Naive thymus-derived CD4-positive, alpha-beta T cell (primary cell): ENCODE data around the gene SLAMF7. TPM values are rescaled to one million over a fixed set of nuclear protein-coding genes. Genes with fewer than 3 reads are reported as not detected.

Experiments used
- ATAC-seq: fragments of 150-1000 bp; cut with Tn5 transposase; 2 replicates; pipeline ENCODE4 v1.10.0; 2021; ENCODE audit warnings: mild to moderate bottlenecking, moderate library complexity
- CTCF ChIA-PET: fragments of 350-600 bp; sonication (Branson Sonifier 250); formaldehyde crosslinking; loops from one replicate; lab custom pipeline; 2021; ENCODE audit warnings: antibody characterized with exemption; lab: Charles Lee
- POLR2A ChIA-PET: fragments of 350-600 bp; sonication (Branson Sonifier 250); formaldehyde crosslinking; loops from one replicate; lab custom pipeline; 2021; ENCODE audit warnings: antibody characterized with exemption, inconsistent platforms; lab: Charles Lee
- DNase-seq, 9 donors: peaks; one replicate each; pipeline versions ENCODE4 v3.0.0 to v3.0.0-alpha.2; 2020 to 2022; ENCODE audit warnings: mixed read lengths in 1 of 9
- H3K27ac ChIP-seq: one replicate; pipeline ENCODE4 v1.7.0; 2013; ENCODE audit warnings: mild to moderate bottlenecking, low read depth, low read length, moderate library complexity
- H3K27me3 ChIP-seq, 2 donors: one replicate each; pipeline ENCODE4 v1.7.0; 2013; ENCODE audit warnings: low read length in 2 of 2, mild to moderate bottlenecking in 2 of 2, moderate library complexity in 2 of 2; ENCODE audit not compliant: control insufficient read depth in 2 of 2, insufficient read depth in 2 of 2
- H3K36me3 ChIP-seq, 3 experiments: 1 replicate in 2 of 3; 2 replicates in 1 of 3; pipeline ENCODE4 v1.7.0; 2013; ENCODE audit warnings: low read length in 3 of 3, mild to moderate bottlenecking in 3 of 3, moderate library complexity in 1 of 3; ENCODE audit not compliant: insufficient read depth in 3 of 3, control insufficient read depth in 2 of 3
- H3K4me1 ChIP-seq, 2 donors: one replicate each; pipeline ENCODE4 v1.7.0; 2013; ENCODE audit warnings: low read length in 2 of 2, mild to moderate bottlenecking in 2 of 2, moderate library complexity in 1 of 2; ENCODE audit not compliant: control insufficient read depth in 2 of 2, insufficient read depth in 2 of 2
- H3K4me3 ChIP-seq: 2 replicates; pipeline ENCODE4 v1.7.0; 2013; ENCODE audit warnings: mild to moderate bottlenecking, low read length
- H3K9me3 ChIP-seq, 3 experiments: 1 replicate in 2 of 3; 2 replicates in 1 of 3; pipeline ENCODE4 v1.7.0; 2013; ENCODE audit warnings: low read length in 3 of 3; ENCODE audit not compliant: control insufficient read depth in 2 of 3
- H3K27ac Mint-ChIP-seq, 9 donors: one replicate each; pipeline ENCODE4 v1.8.0; 2020 to 2022; ENCODE audit warnings: mixed read lengths in 9 of 9, mild to moderate bottlenecking in 8 of 9, moderate library complexity in 5 of 9, inconsistent platforms in 2 of 9
- H3K27me3 Mint-ChIP-seq, 5 donors: one replicate each; pipeline ENCODE4 v1.8.0; 2021 to 2022; ENCODE audit warnings: mixed read lengths in 5 of 5, mild to moderate bottlenecking in 1 of 5
- H3K36me3 Mint-ChIP-seq, 5 donors: one replicate each; pipeline ENCODE4 v1.8.0; 2020 to 2022; ENCODE audit warnings: mixed read lengths in 5 of 5, mild to moderate bottlenecking in 3 of 5, inconsistent platforms in 1 of 5
- H3K4me1 Mint-ChIP-seq, 7 donors: one replicate each; pipeline ENCODE4 v1.8.0; 2020 to 2022; ENCODE audit warnings: mixed read lengths in 7 of 7, mild to moderate bottlenecking in 3 of 7, inconsistent platforms in 1 of 7
- H3K4me3 Mint-ChIP-seq, 10 donors: one replicate each; pipeline ENCODE4 v1.8.0; 2020 to 2022; ENCODE audit warnings: mild to moderate bottlenecking in 10 of 10, mixed read lengths in 10 of 10, moderate library complexity in 6 of 10, inconsistent platforms in 2 of 10
- H3K9me3 Mint-ChIP-seq, 11 donors: one replicate each; pipeline ENCODE4 v1.8.0; 2020 to 2022; ENCODE audit warnings: mixed read lengths in 11 of 11, mild to moderate bottlenecking in 4 of 11, inconsistent platforms in 1 of 11, moderate library complexity in 1 of 11
- intact Hi-C, 2 donors: fragments of 100-400 bp; cut with micrococcal nuclease; formaldehyde crosslinking; loops; one replicate each; pipeline ENCODE4 v1.15.1; 2023
- polyA plus RNA-seq, 2 donors: library from polyadenylated mRNA; unstranded; fragments of 300-500 nt; fragmentation: Illumina TruSeq; gene quantifications; one replicate each; pipeline ENCODE4 v1.2.3, GENCODE V29; 2021
- total RNA-seq, 6 experiments: library from RNA in 5 of 6; stranded (reverse) in 5 of 6; gene quantifications; 1 replicate in 5 of 6; 2 replicates in 1 of 6; pipeline ENCODE4 v1.2.3 and lab custom pipeline; 2021 to 2026

Gene SLAMF7
- total and polyA plus RNA-seq, 7 experiments from 2014 or later, result 0.21 to 39.3 (median 2.4) TPM

- Mint-ChIP-seq H3K27me3 (no peaks in the 10 kb centered on the region), H3K27ac (peak overlapping the region in 6 of 9 donors; percentile 7 to 88 (median 34)), H3K36me3 (no peaks in the 10 kb centered on the region), H3K4me3 (peak overlapping the region in 6 of 10 donors; percentile 27 to 66 (median 42)), H3K4me1 (peaks cover 25 to 39% (median 32%) of the 10 kb centered on the region in 7 donors), H3K9me3 (no peaks in the 10 kb centered on the region)
- no peaks in the 10 kb centered on the region for H3K36me3 ChIP-seq
- no peak for DNase-seq
- H3K4me1 ChIP-seq, result peaks cover 15 to 21% of the 10 kb centered on the region in 2 donors
- POLR2A ChIA-PET, result interaction anchor here (0.7 to 3.3 kb wide), 5 partner anchors 10 to 115 kb away, joined by 3 to 23 read pairs (median 6); partner anchors contain the start of gene CD48
- CTCF ChIA-PET, result interaction anchor here (0.6 to 9.3 kb wide), 14 partner anchors 8 to 230 kb away, joined by 3 to 85 read pairs (median 4); partner anchors contain the start of genes CD48, ITLN2 and SLAMF7
- intact Hi-C loops, result loop anchor here in 1 of 2 donors (10.0 kb wide), 1 partner anchor 412 kb away; the partner anchor contains the start of gene DEDD
- no peak overlapping the region for H3K4me3 ChIP-seq
- no peak overlapping the region for H3K27ac ChIP-seq
- H3K9me3 ChIP-seq, result no peaks in the 10 kb centered on the region
- ATAC-seq, result peak; percentile 28
- no peaks in the 10 kb centered on the region for H3K27me3 ChIP-seq
Measured at GRCh38 chr1:160722726-160723125, 16.3 kb upstream of the SLAMF7 start.

GRCh38 chr1:160723332-160723731, 15.7 kb upstream of the SLAMF7 start:
- no peak for ATAC-seq
- Mint-ChIP-seq H3K27me3 (no peaks in the 10 kb centered on the region), H3K27ac (peak overlapping the region in 2 of 9 donors; percentile 7 to 41), H3K36me3 (no peaks in the 10 kb centered on the region), H3K4me3 (no peak overlapping the region), H3K9me3 (no peaks in the 10 kb centered on the region), H3K4me1 (peaks cover 24 to 37% (median 31%) of the 10 kb centered on the region in 7 donors)
- H3K4me3 ChIP-seq, result no peak overlapping the region
- no peaks in the 10 kb centered on the region for H3K9me3 ChIP-seq
- peaks cover 15 to 21% of the 10 kb centered on the region in 2 donors for H3K4me1 ChIP-seq
- no peak for DNase-seq
- ChIA-PET POLR2A (interaction anchor here (0.7 to 3.3 kb wide), 5 partner anchors 9 to 228 kb away, joined by 4 to 23 read pairs (median 6); partner anchors contain the start of gene CD48), CTCF (interaction anchor here (0.5 to 9.3 kb wide), 17 partner anchors 9 to 229 kb away, joined by 3 to 85 read pairs (median 4); partner anchors contain the start of genes CD48, ITLN2 and SLAMF7)
- H3K36me3 ChIP-seq, result no peaks in the 10 kb centered on the region
- intact Hi-C loops, result loop anchor here in 1 of 2 donors (10.0 kb wide), 1 partner anchor 411 kb away; the partner anchor contains the start of gene DEDD
- no peak overlapping the region for H3K27ac ChIP-seq
- no peaks in the 10 kb centered on the region for H3K27me3 ChIP-seq

- H3K9me3 Mint-ChIP-seq, result no peaks in the 10 kb centered on the region
- H3K9me3 ChIP-seq, result no peaks in the 10 kb centered on the region
- H3K4me1 Mint-ChIP-seq, result peaks cover 20 to 33% (median 28%) of the 10 kb centered on the region in 7 donors
- no peak overlapping the region for H3K4me3 Mint-ChIP-seq
- ChIA-PET POLR2A (interaction anchor here (0.6 to 3.3 kb wide), 9 partner anchors 10 to 296 kb away, joined by 3 to 23 read pairs (median 4); partner anchors contain the start of genes CD48 and F11R), CTCF (interaction anchor here (0.5 to 9.3 kb wide), 20 partner anchors 9 to 228 kb away, joined by 3 to 85 read pairs (median 8); partner anchors contain the start of genes CD48 and ITLN2)
- no peak overlapping the region for H3K4me3 ChIP-seq
- DNase-seq, result no peak
- H3K4me1 ChIP-seq, result peaks cover 15 to 21% of the 10 kb centered on the region in 2 donors
- H3K27ac ChIP-seq, result no peak overlapping the region
- ATAC-seq, result no peak
- peak overlapping the region in 2 of 9 donors; percentile 5 to 25 for H3K27ac Mint-ChIP-seq
- H3K36me3 ChIP-seq, result no peaks in the 10 kb centered on the region
- H3K36me3 Mint-ChIP-seq, result no peaks in the 10 kb centered on the region
- no peaks in the 10 kb centered on the region for H3K27me3 ChIP-seq
- H3K27me3 Mint-ChIP-seq, result no peaks in the 10 kb centered on the region
- intact Hi-C loops, result loop anchor here (5.0 to 10.0 kb wide), 2 partner anchors 153 to 410 kb away; partner anchors contain the start of gene DEDD (in 1 of the 2)
Measured at GRCh38 chr1:160724465-160725242, 14.4 kb upstream of the SLAMF7 start.

- Mint-ChIP-seq H3K4me3 (no peak overlapping the region), H3K9me3 (no peaks in the 10 kb centered on the region), H3K4me1 (peaks cover 12 to 26% (median 15%) of the 10 kb centered on the region in 7 donors), H3K27ac (no peak overlapping the region), H3K36me3 (no peaks in the 10 kb centered on the region), H3K27me3 (no peaks in the 10 kb centered on the region)
- POLR2A ChIA-PET, result interaction anchor here (0.7 to 1.5 kb wide), 3 partner anchors 15 to 46 kb away, joined by 3 to 8 read pairs (median 4); no protein-coding TSS in a partner anchor
- DNase-seq (no peak), ATAC-seq (no peak)
- Histone ChIP-seq H3K27ac (no peak overlapping the region), H3K9me3 (no peaks in the 10 kb centered on the region), H3K36me3 (no peaks in the 10 kb centered on the region), H3K4me3 (no peak overlapping the region), H3K4me1 (peaks cover 15 to 21% of the 10 kb centered on the region in 2 donors), H3K27me3 (no peaks in the 10 kb centered on the region)
- CTCF ChIA-PET, result interaction anchor here (0.6 to 9.3 kb wide), 18 partner anchors 13 to 234 kb away, joined by 3 to 85 read pairs (median 9); partner anchors contain the start of genes CD48, ITLN2 and SLAMF7
- intact Hi-C loops, result loop anchor here (1.0 to 10.0 kb wide), 9 partner anchors 13 to 409 kb away; partner anchors contain the start of genes DEDD (in 1 of the 2) and LY9 (in 1 of the 2)
Measured at GRCh38 chr1:160726114-160726497, 12.9 kb upstream of the SLAMF7 start.

GRCh38 chr1:160726498-160727315, 12.3 kb upstream of the SLAMF7 start:
- no peaks in the 10 kb centered on the region for H3K27me3 ChIP-seq
- H3K36me3 Mint-ChIP-seq, result peaks cover 0 to 3% (median 0%) of the 10 kb centered on the region in 5 donors
- H3K27ac Mint-ChIP-seq, result no peak overlapping the region

More at GRCh38 chr1:160726498-160727315, 12.3 kb upstream of the SLAMF7 start:
- POLR2A ChIA-PET, result interaction anchor here (0.6 to 1.5 kb wide), 4 partner anchors 42 to 151 kb away, joined by 3 to 8 read pairs (median 4); no protein-coding TSS in a partner anchor
- peak in 8 of 9 donors; percentile 57 to 80 (median 73) for DNase-seq
- peak; percentile 97 for ATAC-seq
- Histone ChIP-seq H3K4me3 (no peak overlapping the region), H3K27ac (no peak overlapping the region), H3K9me3 (no peaks in the 10 kb centered on the region), H3K36me3 (no peaks in the 10 kb centered on the region), H3K4me1 (peaks cover 15 to 21% of the 10 kb centered on the region in 2 donors)
- no peak overlapping the region for H3K4me3 Mint-ChIP-seq
- intact Hi-C loops, result loop anchor here (1.0 to 10.0 kb wide), 12 partner anchors 14 to 408 kb away; partner anchors contain the start of genes DEDD (in 1 of the 2) and LY9 (in 1 of the 2)
- no peaks in the 10 kb centered on the region for H3K27me3 Mint-ChIP-seq
- CTCF ChIA-PET, result interaction anchor here (0.7 to 9.3 kb wide), 22 partner anchors 12 to 305 kb away, joined by 3 to 85 read pairs (median 6); partner anchors contain the start of genes CD48, ITLN2 and SLAMF7
- peaks cover 0 to 3% (median 0%) of the 10 kb centered on the region in 11 donors for H3K9me3 Mint-ChIP-seq
- peaks cover 12 to 29% (median 16%) of the 10 kb centered on the region in 7 donors for H3K4me1 Mint-ChIP-seq
